DND-41 (cell line): Measurements from ENCODE around the gene FASTKD3.

Experiments
- EZH2 ChIP-seq: IDR thresholded peaks from 3 replicates; pipeline ENCODE4 v1.6.1; 2012; ENCODE audit warnings: borderline replicate concordance, low read depth, mild to moderate bottlenecking, moderate library complexity, low read length, inconsistent platforms; ENCODE audit not compliant: severe bottlenecking
- TF ChIP-seq, protein P1 (sequence below): IDR thresholded peaks from 2 replicates; pipeline ENCODE4 v1.5.1; 2012; ENCODE audit warnings: borderline replicate concordance, low read length, moderate library complexity, mild to moderate bottlenecking; ENCODE audit not compliant: poor library complexity, severe bottlenecking; ENCODE audit errors: extremely low read depth

DNA sequence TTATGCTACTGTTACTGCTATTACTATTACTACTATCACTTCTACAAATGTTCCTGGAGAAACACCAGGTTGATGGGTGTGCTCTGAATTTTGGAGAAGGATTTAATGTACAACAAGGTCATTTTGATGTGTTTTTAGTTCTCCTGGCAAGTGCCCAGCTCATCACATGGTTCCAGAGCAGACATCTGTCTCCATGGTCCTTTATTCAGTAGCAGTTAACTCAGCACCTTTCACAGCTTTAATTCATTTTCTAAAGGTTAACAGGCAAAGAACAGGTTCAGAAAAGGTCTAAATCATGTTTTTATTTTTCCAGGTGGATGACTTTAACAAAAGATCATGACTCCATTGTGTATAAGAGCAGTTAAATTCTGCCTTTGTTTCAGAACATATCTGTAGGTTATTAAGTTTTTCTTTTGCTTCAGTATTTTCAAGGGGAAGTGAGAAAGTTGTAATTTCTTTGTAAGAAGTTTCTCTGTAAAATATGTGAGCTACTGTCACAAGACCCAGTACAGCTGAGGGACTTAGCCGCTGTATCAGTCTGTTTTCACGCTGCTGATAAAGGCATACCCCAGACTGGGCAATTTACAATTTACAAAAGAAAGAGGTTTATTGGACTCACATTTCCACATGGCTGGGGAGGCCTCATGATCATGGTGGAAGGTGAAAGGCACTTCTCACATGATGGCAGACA is 42.1 kb upstream of the FASTKD3 start:
- TF ChIP-seq, protein P1, sequence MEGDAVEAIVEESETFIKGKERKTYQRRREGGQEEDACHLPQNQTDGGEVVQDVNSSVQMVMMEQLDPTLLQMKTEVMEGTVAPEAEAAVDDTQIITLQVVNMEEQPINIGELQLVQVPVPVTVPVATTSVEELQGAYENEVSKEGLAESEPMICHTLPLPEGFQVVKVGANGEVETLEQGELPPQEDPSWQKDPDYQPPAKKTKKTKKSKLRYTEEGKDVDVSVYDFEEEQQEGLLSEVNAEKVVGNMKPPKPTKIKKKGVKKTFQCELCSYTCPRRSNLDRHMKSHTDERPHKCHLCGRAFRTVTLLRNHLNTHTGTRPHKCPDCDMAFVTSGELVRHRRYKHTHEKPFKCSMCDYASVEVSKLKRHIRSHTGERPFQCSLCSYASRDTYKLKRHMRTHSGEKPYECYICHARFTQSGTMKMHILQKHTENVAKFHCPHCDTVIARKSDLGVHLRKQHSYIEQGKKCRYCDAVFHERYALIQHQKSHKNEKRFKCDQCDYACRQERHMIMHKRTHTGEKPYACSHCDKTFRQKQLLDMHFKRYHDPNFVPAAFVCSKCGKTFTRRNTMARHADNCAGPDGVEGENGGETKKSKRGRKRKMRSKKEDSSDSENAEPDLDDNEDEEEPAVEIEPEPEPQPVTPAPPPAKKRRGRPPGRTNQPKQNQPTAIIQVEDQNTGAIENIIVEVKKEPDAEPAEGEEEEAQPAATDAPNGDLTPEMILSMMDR, result no peak
- TF ChIP-seq EZH2, result no peak
